CD4-positive, alpha-beta T cell (primary cell): ENCODE results near the gene ZNF273. TPM values are rescaled to one million over a fixed set of nuclear protein-coding genes. Genes with fewer than 3 reads are reported as not detected.

ENCODE experiments used
- ATAC-seq: fragments of 200-7000 bp; cut with Tn5 transposase; one replicate; pipeline ENCODE4 v1.10.0; 2022; ENCODE audit warnings: mild to moderate bottlenecking; ENCODE audit not compliant: poor library complexity
- CTCF ChIA-PET: fragments of 350-600 bp; sonication (Branson Sonifier 250); formaldehyde crosslinking; loops from one replicate; lab custom pipeline; 2021; ENCODE audit warnings: antibody characterized with exemption, inconsistent platforms; lab: Charles Lee
- POLR2A ChIA-PET: fragments of 350-600 bp; sonication (Branson Sonifier 250); formaldehyde crosslinking; loops from one replicate; lab custom pipeline; 2021; ENCODE audit warnings: antibody characterized with exemption, inconsistent platforms; lab: Charles Lee
- DNase-seq, 14 experiments: peaks; one replicate each; pipeline ENCODE4 v3.0.0-alpha.2; 2013 to 2020; ENCODE audit warnings: mixed read lengths in 2 of 14
- H3K27ac ChIP-seq, 2 donors: one replicate each; pipeline versions ENCODE4 v1.5.1 to v1.7.0; 2013; ENCODE audit warnings: low read length in 2 of 2, low read depth in 1 of 2, mild to moderate bottlenecking in 1 of 2
- H3K27me3 ChIP-seq, 2 experiments: 1 replicate in 1 of 2; 2 replicates in 1 of 2; pipeline versions ENCODE4 v1.6.1 to v1.7.0; 2013; ENCODE audit warnings: low read length in 2 of 2, control low read depth in 1 of 2, mild to moderate bottlenecking in 1 of 2, moderate library complexity in 1 of 2; ENCODE audit not compliant: insufficient read depth in 2 of 2, control insufficient read depth in 1 of 2
- H3K36me3 ChIP-seq: one replicate; pipeline ENCODE4 v1.6.1; 2013; ENCODE audit warnings: low read length, control low read depth; ENCODE audit not compliant: insufficient read depth
- H3K4me1 ChIP-seq: one replicate; pipeline ENCODE4 v1.6.1; 2013; ENCODE audit warnings: low read length, control low read depth; ENCODE audit not compliant: insufficient read depth
- H3K4me3 ChIP-seq: one replicate; pipeline ENCODE4 v1.5.1; 2013; ENCODE audit warnings: mild to moderate bottlenecking, low read length, moderate library complexity
- H3K9me3 ChIP-seq, 2 experiments: 1 replicate in 1 of 2; 2 replicates in 1 of 2; pipeline versions ENCODE4 v1.6.1 to v1.7.0; 2013; ENCODE audit warnings: low read length in 2 of 2, mild to moderate bottlenecking in 2 of 2, control low read depth in 1 of 2, moderate library complexity in 1 of 2; ENCODE audit not compliant: control insufficient read depth in 1 of 2, insufficient read depth in 1 of 2
- H3K27ac Mint-ChIP-seq: one replicate; pipeline ENCODE4 v1.8.0; 2020; ENCODE audit warnings: mixed read lengths
- H3K27me3 Mint-ChIP-seq: one replicate; pipeline ENCODE4 v1.8.0; 2021; ENCODE audit warnings: mixed read lengths
- H3K36me3 Mint-ChIP-seq: one replicate; pipeline ENCODE4 v1.8.0; 2021; ENCODE audit warnings: low read depth, mixed read lengths
- H3K4me1 Mint-ChIP-seq: one replicate; pipeline ENCODE4 v1.8.0; 2021; ENCODE audit warnings: low read depth, mixed read lengths
- H3K4me3 Mint-ChIP-seq: one replicate; pipeline ENCODE4 v1.8.0; 2020; ENCODE audit warnings: mild to moderate bottlenecking, mixed read lengths
- H3K9me3 Mint-ChIP-seq: one replicate; pipeline ENCODE4 v1.8.0; 2020; ENCODE audit warnings: mixed read lengths
- CTCF ChIP-seq: fragments of 200-600 bp; IDR thresholded peaks from one replicate; pipeline ENCODE4 v1.8.0; 2022; ENCODE audit warnings: antibody characterized with exemption, mild to moderate bottlenecking
- intact Hi-C, 2 experiments: fragments of 100-400 bp; cut with DNase I in 1 of 2; cut with micrococcal nuclease in 1 of 2; formaldehyde crosslinking; loops; one replicate each; pipeline versions ENCODE4 v1.15.1 to v1.9.0; 2023 to 2025; cut with DNase I, micrococcal nuclease
- total RNA-seq, 174 experiments: library from RNA in 2 of 174; stranded (reverse) in 2 of 174; gene quantifications; one replicate each; pipeline ENCODE4 v1.2.3 and lab custom pipeline; 2021 to 2026

The ZNF273 gene
- total RNA-seq, 2 experiments from 2014 or later, result 6.8 TPM

DNA sequence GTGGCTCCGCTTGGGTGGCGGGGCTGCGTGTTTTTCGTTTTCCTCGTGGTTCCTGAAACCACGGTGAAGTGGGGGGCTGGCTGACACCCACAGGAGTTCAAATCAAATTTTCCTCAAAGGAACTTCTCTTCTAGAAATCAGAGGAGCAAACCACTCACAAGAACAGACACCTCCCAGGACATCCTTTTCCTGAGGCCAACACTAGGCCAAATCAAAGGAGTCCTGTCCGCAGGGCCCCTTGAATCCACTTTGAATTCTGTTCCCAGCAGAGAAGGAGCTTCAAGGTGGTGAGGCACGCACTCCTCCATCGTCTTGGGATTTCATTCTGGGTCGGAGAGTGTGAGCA lies 29.9 kb upstream of the ZNF273 start:
- Histone ChIP-seq H3K4me3 (no peak overlapping the region), H3K36me3 (no peaks in the 10 kb centered on the region), H3K4me1 (peaks cover 14% of the 10 kb centered on the region), H3K9me3 (peaks cover 0 to 52% of the 10 kb centered on the region in 2 experiments), H3K27ac (no peak overlapping the region), H3K27me3 (peaks cover 0 to 7% of the 10 kb centered on the region in 2 experiments)
- H3K4me1 Mint-ChIP-seq, result peaks cover 7% of the 10 kb centered on the region
- no peaks in the 10 kb centered on the region for H3K9me3 Mint-ChIP-seq
- H3K27ac Mint-ChIP-seq, result no peak overlapping the region
- peaks cover 10% of the 10 kb centered on the region for H3K27me3 Mint-ChIP-seq
- POLR2A ChIA-PET, result no interaction called here
- TF ChIP-seq CTCF, result no peak
- no peak overlapping the region for H3K4me3 Mint-ChIP-seq
- ATAC-seq (no peak), DNase-seq (no peak)
- intact Hi-C loops, result no loop called here
- H3K36me3 Mint-ChIP-seq, result no peaks in the 10 kb centered on the region
- CTCF ChIA-PET, result no interaction called here

DNA sequence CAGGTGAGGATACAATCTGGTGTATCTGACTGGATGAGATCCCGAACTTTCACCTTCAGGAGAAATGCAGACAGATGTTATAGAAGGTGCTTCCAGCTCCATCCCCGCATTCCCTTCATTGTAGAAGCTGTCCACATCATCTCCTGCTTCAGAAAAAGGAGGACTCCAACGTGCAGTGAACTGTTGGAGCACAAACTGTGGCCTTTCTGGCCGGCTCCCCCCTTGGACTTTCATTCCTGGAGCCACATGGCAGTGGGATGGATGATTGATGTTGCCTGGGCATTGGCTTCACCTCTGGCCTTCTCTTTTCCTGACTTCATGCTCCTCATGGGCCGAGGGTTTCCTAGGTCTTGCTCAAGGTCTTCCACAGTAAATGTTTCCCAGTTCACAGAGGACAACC lies 29.6 kb upstream of the ZNF273 start:
- intact Hi-C loops, result no loop called here

GRCh38 chr7:64874114-64874513 lies 29.0 kb upstream of the ZNF273 start:
- ATAC-seq, result no peak
- peaks cover 0 to 11% of the 10 kb centered on the region in 2 experiments for H3K27me3 ChIP-seq
- peaks cover 15% of the 10 kb centered on the region for H3K27me3 Mint-ChIP-seq

More for the DNA sequence above, 29.6 kb upstream of the ZNF273 start:
- Mint-ChIP-seq H3K27ac (no peak overlapping the region), H3K4me3 (no peak overlapping the region), H3K4me1 (peaks cover 7% of the 10 kb centered on the region), H3K9me3 (no peaks in the 10 kb centered on the region), H3K36me3 (no peaks in the 10 kb centered on the region), H3K27me3 (peaks cover 10% of the 10 kb centered on the region)
- no peak for DNase-seq
- Histone ChIP-seq H3K27ac (no peak overlapping the region), H3K36me3 (no peaks in the 10 kb centered on the region), H3K4me1 (peaks cover 15% of the 10 kb centered on the region), H3K9me3 (peaks cover 0 to 52% of the 10 kb centered on the region in 2 experiments), H3K4me3 (no peak overlapping the region), H3K27me3 (peaks cover 0 to 8% of the 10 kb centered on the region in 2 experiments)
- CTCF ChIA-PET, result no interaction called here
- no peak for TF ChIP-seq CTCF
- POLR2A ChIA-PET, result no interaction called here
- ATAC-seq, result no peak

More at GRCh38 chr7:64874114-64874513, 29.0 kb upstream of the ZNF273 start:
- Histone ChIP-seq H3K4me1 (peaks cover 15% of the 10 kb centered on the region), H3K36me3 (no peaks in the 10 kb centered on the region), H3K9me3 (peaks cover 0 to 50% of the 10 kb centered on the region in 2 experiments), H3K27ac (no peak overlapping the region), H3K4me3 (no peak overlapping the region)
- no peaks in the 10 kb centered on the region for H3K36me3 Mint-ChIP-seq
- H3K4me3 Mint-ChIP-seq, result no peak overlapping the region
- H3K27ac Mint-ChIP-seq, result no peak overlapping the region
- no peak for DNase-seq
- intact Hi-C loops, result no loop called here
- no peak for TF ChIP-seq CTCF
- ChIA-PET CTCF (no interaction called here), POLR2A (no interaction called here)
- H3K4me1 Mint-ChIP-seq, result peaks cover 7% of the 10 kb centered on the region
- H3K9me3 Mint-ChIP-seq, result no peaks in the 10 kb centered on the region
